Measurements from ENCODE around the gene DDX51. TPM values are rescaled to one million over a fixed set of nuclear protein-coding genes. Genes with fewer than 3 reads are reported as not detected.

Gene DDX51, protein sequence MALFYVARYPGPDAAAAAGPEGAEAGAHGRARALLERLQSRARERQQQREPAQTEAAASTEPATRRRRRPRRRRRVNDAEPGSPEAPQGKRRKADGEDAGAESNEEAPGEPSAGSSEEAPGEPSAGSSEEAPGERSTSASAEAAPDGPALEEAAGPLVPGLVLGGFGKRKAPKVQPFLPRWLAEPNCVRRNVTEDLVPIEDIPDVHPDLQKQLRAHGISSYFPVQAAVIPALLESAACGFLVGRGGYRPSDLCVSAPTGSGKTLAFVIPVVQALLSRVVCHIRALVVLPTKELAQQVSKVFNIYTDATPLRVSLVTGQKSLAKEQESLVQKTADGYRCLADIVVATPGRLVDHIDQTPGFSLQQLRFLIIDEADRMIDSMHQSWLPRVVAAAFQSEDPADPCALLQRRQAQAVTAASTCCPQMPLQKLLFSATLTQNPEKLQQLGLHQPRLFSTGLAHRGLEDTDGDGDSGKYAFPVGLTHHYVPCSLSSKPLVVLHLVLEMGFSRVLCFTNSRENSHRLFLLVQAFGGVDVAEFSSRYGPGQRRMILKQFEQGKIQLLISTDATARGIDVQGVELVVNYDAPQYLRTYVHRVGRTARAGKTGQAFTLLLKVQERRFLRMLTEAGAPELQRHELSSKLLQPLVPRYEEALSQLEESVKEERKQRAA
- 8.5 TPM for polyA plus RNA-seq (2013, experiment 1 of 2)
- 8.6 TPM for polyA plus RNA-seq (2013, experiment 2 of 2)

DNA sequence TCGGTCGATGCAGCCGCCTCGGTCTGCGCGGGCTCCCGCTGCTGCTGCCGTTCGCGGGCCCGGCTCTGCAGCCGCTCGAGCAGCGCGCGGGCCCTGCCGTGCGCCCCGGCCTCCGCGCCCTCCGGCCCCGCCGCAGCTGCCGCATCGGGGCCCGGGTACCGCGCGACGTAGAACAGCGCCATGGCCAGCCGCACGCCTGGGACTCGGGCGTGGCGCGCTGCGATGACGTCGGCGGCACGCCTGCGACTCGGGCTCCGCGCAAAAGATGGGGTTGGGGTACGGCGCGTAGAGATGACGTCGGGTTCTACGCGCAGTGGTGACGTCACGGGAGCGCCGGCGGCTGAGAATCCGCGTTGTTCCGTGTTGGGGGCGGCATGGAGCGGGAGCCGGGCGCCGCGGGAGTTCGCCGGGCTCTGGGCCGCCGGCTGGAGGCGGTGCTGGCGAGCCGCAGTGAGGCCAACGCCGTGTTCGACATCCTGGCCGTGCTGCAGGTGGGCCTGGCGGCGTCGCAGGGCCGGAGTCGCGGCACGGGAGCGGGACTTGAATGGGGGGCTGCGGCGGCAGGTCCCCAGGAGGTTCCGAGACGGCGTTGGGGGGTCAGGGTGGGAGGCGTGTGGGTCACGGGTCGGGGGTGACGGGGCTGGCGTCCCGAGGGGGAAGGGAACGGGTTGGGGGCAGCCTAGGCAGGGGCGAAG is at the start of gene DDX51, which contains the start of gene NOC4L:
Gene DDX51, minus strand, starts transcription at position 205 of the 695 bp plus-strand sequence. Its CDS starts 23 bp downstream, at position 182.
Gene NOC4L, plus strand, starts transcription at position 343 of the 695 bp plus-strand sequence. Its CDS starts 32 bp downstream, at position 375.
- Histone ChIP-seq H3K9me3 (replicated peaks in 1 of 2; ENCODE audit: control insufficient read depth in 2 of 2, insufficient read depth in 1 of 2, low read depth in 1 of 2, low read length in 2 of 2) (no peaks in the 10 kb centered on the region), H3K18ac (ENCODE audit: low read length) (peak within 1 kb of the TSS; percentile 97), H3K79me1 (ENCODE audit: low read depth, low read length) (peaks cover 28% of the 10 kb centered on the region), H2BK15ac (ENCODE audit: low read length) (no peak within 1 kb of the TSS), H3K4me2 (ENCODE audit: insufficient read depth, low read length, poor library complexity, severe bottlenecking) (peak within 1 kb of the TSS; percentile 89), H2BK120ac (ENCODE audit: low read depth, low read length) (no peak within 1 kb of the TSS), H3K27ac (replicated peaks; ENCODE audit: low read length) (no peak within 1 kb of the TSS), H3K4me1 (ENCODE audit: control insufficient read depth in 2 of 2, insufficient read depth in 1 of 2, low read depth in 1 of 2, low read length in 2 of 2) (peaks cover 9 to 16% of the 10 kb centered on the region in 2 donors), H2BK5ac (ENCODE audit: low read length) (no peak within 1 kb of the TSS), H4K91ac (ENCODE audit: low read depth, low read length, poor library complexity) (no peak within 1 kb of the TSS), H3K9ac (ENCODE audit: low read depth, low read length, poor library complexity) (peak within 1 kb of the TSS; percentile 98), H3K4me3 (ENCODE audit: low read length in 2 of 2) (peak within 1 kb of the TSS; percentile 89 to 100), H3K27me3 (ENCODE audit: control insufficient read depth in 3 of 3, insufficient read depth in 3 of 3, low read depth in 1 of 3, low read length in 3 of 3) (no peaks in the 10 kb centered on the region), H2AK5ac (ENCODE audit: low read depth, low read length) (peak within 1 kb of the TSS; percentile 56), H3K23ac (ENCODE audit: low read depth, low read length, poor library complexity) (peak within 1 kb of the TSS; percentile 97), H2AFZ (ENCODE audit: low read length) (peak within 1 kb of the TSS; percentile 98), H2BK12ac (ENCODE audit: low read length) (no peak within 1 kb of the TSS), H3K36me3 (replicated peaks in 1 of 2; ENCODE audit: control insufficient read depth in 2 of 2, insufficient read depth in 2 of 2, low read length in 2 of 2) (peaks cover 36 to 66% of the 10 kb centered on the region in 2 donors), H3K4ac (ENCODE audit: low read length) (peak within 1 kb of the TSS; percentile 5), H4K8ac (ENCODE audit: low read depth, low read length) (peak within 1 kb of the TSS; percentile 43), H3K14ac (ENCODE audit: low read length) (peak within 1 kb of the TSS; percentile 89)
- DNase-seq (ENCODE audit: low spot score), result peak; percentile 98
- no CpG with 5 or more reads among the region's 100 CpGs for WGBS, 2 donors (ENCODE audit: extremely low coverage in 2 of 2, insufficient read length in 2 of 2, insufficient replicate concordance in 1 of 2)

DNA sequence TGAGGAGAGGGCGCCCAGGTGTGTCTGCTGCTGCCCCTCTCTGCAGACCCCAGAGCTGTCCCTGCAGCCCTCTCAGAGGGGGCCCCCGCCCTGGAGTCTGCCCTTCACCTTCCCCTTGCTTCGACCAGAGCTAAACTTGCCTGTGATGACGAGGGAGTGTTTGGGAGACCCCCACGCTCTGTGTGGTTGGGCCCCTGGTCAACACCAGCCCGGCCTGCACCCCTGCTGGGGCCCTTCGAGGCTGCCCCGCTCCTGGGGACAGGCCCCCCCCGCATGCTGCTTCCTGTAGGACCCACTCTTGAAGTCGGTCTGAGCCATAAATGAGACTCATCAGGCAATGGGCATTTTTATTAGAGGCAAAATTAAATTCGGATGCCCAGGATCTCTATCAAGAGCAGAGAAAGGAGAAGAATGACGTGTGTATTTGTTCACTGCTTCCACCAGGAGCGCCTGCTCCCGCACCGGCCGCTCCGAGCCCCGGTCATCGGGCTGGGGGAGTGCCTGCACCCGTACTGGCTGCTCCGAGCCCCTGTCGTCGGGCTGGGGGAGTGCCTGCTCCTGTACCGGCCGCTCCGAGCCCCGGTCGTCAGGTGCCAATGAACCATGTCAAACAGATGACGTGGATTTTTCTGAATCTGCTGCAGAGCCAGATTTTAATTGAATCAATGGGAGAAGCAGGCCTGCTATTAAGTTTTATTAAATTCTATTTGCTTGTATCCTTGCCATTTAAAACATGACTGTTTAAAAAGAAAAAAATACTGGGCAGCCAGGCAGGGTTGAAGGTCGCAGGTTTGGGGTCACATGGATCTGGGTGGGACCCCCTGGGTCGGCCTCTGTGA is 47.8 kb upstream of the DDX51 start:
- H3K14ac ChIP-seq (ENCODE audit: low read length), result no peak overlapping the region
- no peak overlapping the region for H3K9ac ChIP-seq (ENCODE audit: low read depth, low read length, poor library complexity)
- no peak overlapping the region for H2BK5ac ChIP-seq (ENCODE audit: low read length)
- H2AK5ac ChIP-seq (ENCODE audit: low read depth, low read length), result peak overlapping the region; percentile 53
- no peaks in the 10 kb centered on the region for H3K36me3 ChIP-seq (replicated peaks in 1 of 2; ENCODE audit: control insufficient read depth in 2 of 2, insufficient read depth in 2 of 2, low read length in 2 of 2)
- no peak overlapping the region for H3K4me3 ChIP-seq (ENCODE audit: low read length in 2 of 2)
- H4K8ac ChIP-seq (ENCODE audit: low read depth, low read length), result no peak overlapping the region
- H3K23ac ChIP-seq (ENCODE audit: low read depth, low read length, poor library complexity), result no peak overlapping the region
- H3K4ac ChIP-seq (ENCODE audit: low read length), result no peak overlapping the region
- H2BK15ac ChIP-seq (ENCODE audit: low read length), result no peak overlapping the region
- peaks cover 0 to 79% (median 18%) of the 10 kb centered on the region in 3 experiments for H3K27me3 ChIP-seq (ENCODE audit: control insufficient read depth in 3 of 3, insufficient read depth in 3 of 3, low read depth in 1 of 3, low read length in 3 of 3)
- peaks cover 8 to 11% of the 10 kb centered on the region in 2 donors for H3K9me3 ChIP-seq (replicated peaks in 1 of 2; ENCODE audit: control insufficient read depth in 2 of 2, insufficient read depth in 1 of 2, low read depth in 1 of 2, low read length in 2 of 2)
- no peak for DNase-seq (ENCODE audit: low spot score)
- H2BK12ac ChIP-seq (ENCODE audit: low read length), result no peak overlapping the region
- H3K18ac ChIP-seq (ENCODE audit: low read length), result no peak overlapping the region
- H3K27ac ChIP-seq (replicated peaks; ENCODE audit: low read length), result no peak overlapping the region
- no peak overlapping the region for H4K91ac ChIP-seq (ENCODE audit: low read depth, low read length, poor library complexity)
- no CpG with 5 or more reads among the region's 31 CpGs for WGBS, 2 donors (ENCODE audit: extremely low coverage in 2 of 2, insufficient read length in 2 of 2, insufficient replicate concordance in 1 of 2)
- H2AFZ ChIP-seq (ENCODE audit: low read length), result no peak overlapping the region
- H3K4me2 ChIP-seq (ENCODE audit: insufficient read depth, low read length, poor library complexity, severe bottlenecking), result no peak overlapping the region
- peaks cover 0 to 15% of the 10 kb centered on the region in 2 donors for H3K4me1 ChIP-seq (ENCODE audit: control insufficient read depth in 2 of 2, insufficient read depth in 1 of 2, low read depth in 1 of 2, low read length in 2 of 2)
- no peak overlapping the region for H2BK120ac ChIP-seq (ENCODE audit: low read depth, low read length)
- H3K79me1 ChIP-seq (ENCODE audit: low read depth, low read length), result peaks cover 2% of the 10 kb centered on the region

DNA sequence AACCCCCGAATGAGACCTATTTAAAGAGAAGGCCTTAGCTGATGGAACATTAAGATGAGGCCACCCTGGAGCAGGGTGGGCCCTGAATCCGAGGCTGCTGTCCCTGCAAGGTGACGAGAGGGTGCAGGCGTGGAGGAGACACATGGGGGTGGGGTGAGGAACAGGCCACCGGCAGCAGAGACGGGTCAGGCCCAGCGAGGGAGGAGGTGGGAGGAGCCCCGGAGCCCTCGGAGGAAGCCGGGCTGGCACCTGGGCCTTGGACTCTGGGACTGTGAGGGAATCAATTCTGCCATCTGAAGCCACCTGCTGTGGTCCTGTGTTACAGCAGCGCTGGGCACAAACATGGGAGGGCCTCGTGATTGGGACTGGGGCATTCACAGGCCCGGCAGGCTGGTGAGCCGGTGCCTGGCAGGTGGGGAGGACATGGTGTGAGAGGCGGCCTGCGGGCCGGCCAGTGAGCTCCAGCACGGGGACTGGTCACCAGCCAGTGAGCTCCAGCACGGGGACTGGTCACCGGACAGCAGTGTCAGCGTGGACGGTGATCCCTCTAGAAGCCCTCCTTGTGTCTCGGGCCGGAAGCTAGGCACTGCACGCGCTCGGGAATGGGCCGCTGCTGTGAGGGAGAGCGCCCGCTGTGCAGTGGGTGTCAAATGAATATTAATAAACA is 46.8 kb upstream of the DDX51 start:
- Histone ChIP-seq H3K23ac (ENCODE audit: low read depth, low read length, poor library complexity) (peak overlapping the region; percentile 88), H3K9ac (ENCODE audit: low read depth, low read length, poor library complexity) (no peak overlapping the region), H3K4ac (ENCODE audit: low read length) (no peak overlapping the region), H3K14ac (ENCODE audit: low read length) (peak overlapping the region; percentile 28), H2BK120ac (ENCODE audit: low read depth, low read length) (no peak overlapping the region), H2AFZ (ENCODE audit: low read length) (no peak overlapping the region), H3K9me3 (replicated peaks in 1 of 2; ENCODE audit: control insufficient read depth in 2 of 2, insufficient read depth in 1 of 2, low read depth in 1 of 2, low read length in 2 of 2) (peaks cover 11% of the 10 kb centered on the region in 2 donors), H3K18ac (ENCODE audit: low read length) (peak overlapping the region; percentile 77), H3K36me3 (replicated peaks in 1 of 2; ENCODE audit: control insufficient read depth in 2 of 2, insufficient read depth in 2 of 2, low read length in 2 of 2) (no peaks in the 10 kb centered on the region), H4K91ac (ENCODE audit: low read depth, low read length, poor library complexity) (no peak overlapping the region), H3K79me1 (ENCODE audit: low read depth, low read length) (peaks cover 2% of the 10 kb centered on the region), H3K4me1 (ENCODE audit: control insufficient read depth in 2 of 2, insufficient read depth in 1 of 2, low read depth in 1 of 2, low read length in 2 of 2) (peaks cover 6 to 10% of the 10 kb centered on the region in 2 donors), H3K27ac (replicated peaks; ENCODE audit: low read length) (no peak overlapping the region), H2BK12ac (ENCODE audit: low read length) (no peak overlapping the region), H2AK5ac (ENCODE audit: low read depth, low read length) (peak overlapping the region; percentile 87), H3K4me2 (ENCODE audit: insufficient read depth, low read length, poor library complexity, severe bottlenecking) (no peak overlapping the region), H2BK15ac (ENCODE audit: low read length) (peak overlapping the region; percentile 68), H4K8ac (ENCODE audit: low read depth, low read length) (no peak overlapping the region), H3K27me3 (ENCODE audit: control insufficient read depth in 3 of 3, insufficient read depth in 3 of 3, low read depth in 1 of 3, low read length in 3 of 3) (peaks cover 0 to 76% (median 18%) of the 10 kb centered on the region in 3 experiments), H3K4me3 (ENCODE audit: low read length in 2 of 2) (no peak overlapping the region), H2BK5ac (ENCODE audit: low read length) (peak overlapping the region; percentile 2)
- WGBS, 2 donors (ENCODE audit: extremely low coverage in 2 of 2, insufficient read length in 2 of 2, insufficient replicate concordance in 1 of 2), result no CpG with 5 or more reads among the region's 30 CpGs
- no peak for DNase-seq (ENCODE audit: low spot score)
